CD14-positive monocyte (primary cell): ENCODE measurements around the gene KLK15. TPM values are rescaled to one million over a fixed set of nuclear protein-coding genes. Genes with fewer than 3 reads are reported as not detected.

Source experiments
- DNase-seq, 3 donors: peaks; one replicate each; pipeline ENCODE4 v3.0.0-alpha.2; 2011 to 2022
- H2AFZ ChIP-seq: 2 replicates; pipeline ENCODE4 v1.6.0; 2012; ENCODE audit warnings: mild to moderate bottlenecking, low read depth, low read length, inconsistent platforms; ENCODE audit not compliant: insufficient read depth, poor library complexity, severe bottlenecking
- H3K27ac ChIP-seq, 2 donors: 1 replicate in 1 of 2; 2 replicates in 1 of 2; pipeline ENCODE4 v1.5.1; 2012 to 2013; ENCODE audit warnings: low read length in 2 of 2, control low read depth in 1 of 2, inconsistent platforms in 1 of 2, low read depth in 1 of 2, mild to moderate bottlenecking in 1 of 2
- H3K27me3 ChIP-seq, 2 donors: one replicate each; pipeline versions ENCODE4 v1.6.0 to v1.6.1; 2011 to 2013; ENCODE audit warnings: low read length in 2 of 2; ENCODE audit not compliant: control insufficient read depth in 2 of 2, insufficient read depth in 2 of 2
- H3K36me3 ChIP-seq, 2 donors: replicated peaks in 1 of 2; 1 replicate in 1 of 2; 2 replicates in 1 of 2; pipeline versions ENCODE4 v1.5.1 to v1.6.1; 2012 to 2013; ENCODE audit warnings: low read length in 2 of 2, control low read depth in 1 of 2, inconsistent platforms in 1 of 2, mild to moderate bottlenecking in 1 of 2; ENCODE audit not compliant: insufficient read depth in 2 of 2, control insufficient read depth in 1 of 2
- H3K4me1 ChIP-seq, 2 donors: 1 replicate in 1 of 2; 2 replicates in 1 of 2; pipeline versions ENCODE4 v1.5.1 to v1.6.1; 2012 to 2013; ENCODE audit warnings: low read length in 2 of 2, control low read depth in 1 of 2, inconsistent platforms in 1 of 2, mild to moderate bottlenecking in 1 of 2, moderate library complexity in 1 of 2; ENCODE audit not compliant: insufficient read depth in 2 of 2, control insufficient read depth in 1 of 2
- H3K4me2 ChIP-seq: replicated peaks from 2 replicates; pipeline ENCODE3; 2012; ENCODE audit warnings: low read length, moderate library complexity, mild to moderate bottlenecking; ENCODE audit not compliant: poor library complexity, severe bottlenecking; ENCODE audit errors: extremely low read depth
- H3K4me3 ChIP-seq, 3 experiments: fragments of 200-600 bp in 1 of 3; sonication (generic) in 1 of 3; replicated peaks in 1 of 3; 1 replicate in 2 of 3; 2 replicates in 1 of 3; pipeline ENCODE4 v1.5.1; 2011 to 2013; ENCODE audit warnings: low read length in 3 of 3, mild to moderate bottlenecking in 3 of 3, control low read depth in 2 of 3, low read depth in 2 of 3, inconsistent platforms in 1 of 3, moderate library complexity in 1 of 3
- H3K79me2 ChIP-seq: 2 replicates; pipeline ENCODE4 v1.6.0; 2012; ENCODE audit warnings: mild to moderate bottlenecking, control low read depth, inconsistent platforms, low read length, moderate library complexity; ENCODE audit not compliant: insufficient read depth
- H3K9ac ChIP-seq: 2 replicates; pipeline ENCODE4 v1.6.0; 2017; ENCODE audit warnings: low read length, mild to moderate bottlenecking; ENCODE audit not compliant: insufficient read depth, poor library complexity, severe bottlenecking
- H3K9me3 ChIP-seq, 2 donors: replicated peaks in 1 of 2; 1 replicate in 1 of 2; 2 replicates in 1 of 2; pipeline versions ENCODE4 v1.5.1 to v1.6.1; 2012 to 2013; ENCODE audit warnings: low read length in 2 of 2, control low read depth in 1 of 2; ENCODE audit not compliant: control insufficient read depth in 1 of 2, insufficient read depth in 1 of 2
- H4K20me1 ChIP-seq: 2 replicates; pipeline ENCODE4 v1.6.0; 2012; ENCODE audit warnings: mild to moderate bottlenecking, low read length, control low read depth, moderate library complexity; ENCODE audit not compliant: insufficient read depth
- H3K27ac Mint-ChIP-seq, 7 donors: one replicate each; pipeline ENCODE4 v1.8.0; 2020; ENCODE audit warnings: mild to moderate bottlenecking in 7 of 7, mixed read lengths in 7 of 7, moderate library complexity in 6 of 7, inconsistent platforms in 2 of 7
- H3K27me3 Mint-ChIP-seq, 3 donors: one replicate each; pipeline ENCODE4 v1.8.0; 2021 to 2022; ENCODE audit warnings: low read depth in 3 of 3, mild to moderate bottlenecking in 3 of 3, mixed read lengths in 3 of 3, moderate library complexity in 3 of 3, inconsistent platforms in 1 of 3
- H3K36me3 Mint-ChIP-seq, 2 donors: one replicate each; pipeline ENCODE4 v1.8.0; 2020; ENCODE audit warnings: mixed read lengths in 2 of 2, inconsistent platforms in 1 of 2, mild to moderate bottlenecking in 1 of 2
- H3K4me1 Mint-ChIP-seq: one replicate; pipeline ENCODE4 v1.8.0; 2020; ENCODE audit warnings: mild to moderate bottlenecking, mixed read lengths
- H3K4me3 Mint-ChIP-seq, 2 donors: one replicate each; pipeline ENCODE4 v1.8.0; 2020; ENCODE audit warnings: mild to moderate bottlenecking in 2 of 2, mixed read lengths in 2 of 2, moderate library complexity in 1 of 2
- H3K9me3 Mint-ChIP-seq, 7 donors: one replicate each; pipeline ENCODE4 v1.8.0; 2020 to 2022; ENCODE audit warnings: mixed read lengths in 7 of 7, mild to moderate bottlenecking in 6 of 7, moderate library complexity in 6 of 7, inconsistent platforms in 2 of 7
- CTCF ChIP-seq: fragments of 200-600 bp; IDR thresholded peaks from one replicate; pipeline ENCODE4 v1.8.0; 2022; ENCODE audit warnings: antibody characterized with exemption, mild to moderate bottlenecking
- whole genome bisulfite sequencing: methylation state at CpG from one replicate; pipeline ENCODE4 v1.1.5; 2013; ENCODE audit warnings: missing lambda C conversion rate; ENCODE audit not compliant: insufficient coverage; 5-methylcytosine and 5-hydroxymethylcytosine counted together
- intact Hi-C, 2 donors: fragments of 100-400 bp; cut with micrococcal nuclease; formaldehyde crosslinking; loops; one replicate each; pipeline versions ENCODE4 v1.15.0 to v1.15.1; 2023
- polyA plus RNA-seq, 3 donors: library from polyadenylated mRNA; depleted of rRNA in 1 of 3; unstranded in 2 of 3; stranded (reverse) in 1 of 3; fragments of 300-500 nt in 2 of 3; fragments of >200 nt in 1 of 3; fragmentation: Illumina TruSeq in 2 of 3; gene quantifications; 1 replicate in 2 of 3; 2 replicates in 1 of 3; pipeline ENCODE4 v1.2.3, GENCODE V29; 2012 to 2021

KLK15 gene
- polyA plus RNA-seq, 3 donors: not detected

GRCh38 chr19:50777830-50778303 lies 55.5 kb downstream of the KLK15 start:
- intact Hi-C loops: no loop called here

GRCh38 chr19:50777261-50777660 lies 56.1 kb downstream of the KLK15 start:
- Histone ChIP-seq H4K20me1 (no peaks in the 10 kb centered on the region), H3K4me3 (no peak overlapping the region), H3K4me2 (no peak overlapping the region), H3K27me3 (peaks cover 15 to 45% of the 10 kb centered on the region in 2 donors), H3K27ac (no peak overlapping the region), H3K79me2 (no peaks in the 10 kb centered on the region), H3K9me3 (peaks cover 6 to 9% of the 10 kb centered on the region in 2 donors), H2AFZ (no peak overlapping the region), H3K36me3 (no peaks in the 10 kb centered on the region), H3K9ac (no peak overlapping the region), H3K4me1 (no peaks in the 10 kb centered on the region)
- peaks cover 9% of the 10 kb centered on the region for H3K4me1 Mint-ChIP-seq
- WGBS: no CpG with 5 or more reads among the region's 4 CpGs
- intact Hi-C loops: no loop called here
- H3K27me3 Mint-ChIP-seq: peaks cover 60 to 73% (median 67%) of the 10 kb centered on the region in 3 donors
- H3K27ac Mint-ChIP-seq: no peak overlapping the region
- H3K9me3 Mint-ChIP-seq: peaks cover 3 to 22% (median 11%) of the 10 kb centered on the region in 7 donors
- no peak for DNase-seq
- H3K36me3 Mint-ChIP-seq: no peaks in the 10 kb centered on the region
- TF ChIP-seq CTCF: no peak
- H3K4me3 Mint-ChIP-seq: peak overlapping the region in 1 of 2 donors; percentile 79

More at GRCh38 chr19:50777830-50778303, 55.5 kb downstream of the KLK15 start:
- H3K4me3 ChIP-seq: no peak overlapping the region
- peaks cover 15 to 45% of the 10 kb centered on the region in 2 donors for H3K27me3 ChIP-seq
- H3K9ac ChIP-seq: no peak overlapping the region
- no peak overlapping the region for H3K27ac ChIP-seq
- Mint-ChIP-seq H3K9me3 (peaks cover 3 to 17% (median 8%) of the 10 kb centered on the region in 7 donors), H3K4me3 (peak overlapping the region in 1 of 2 donors; percentile 79), H3K4me1 (peaks cover 9% of the 10 kb centered on the region), H3K36me3 (no peaks in the 10 kb centered on the region), H3K27ac (no peak overlapping the region), H3K27me3 (peaks cover 61 to 79% (median 73%) of the 10 kb centered on the region in 3 donors)
- H3K4me1 ChIP-seq: no peaks in the 10 kb centered on the region
- under 1% methylated on average over 24 of the region's 30 CpGs for WGBS
- no peak overlapping the region for H2AFZ ChIP-seq
- no peaks in the 10 kb centered on the region for H3K36me3 ChIP-seq
- H3K79me2 ChIP-seq: no peaks in the 10 kb centered on the region
- TF ChIP-seq CTCF: no peak
- no peaks in the 10 kb centered on the region for H4K20me1 ChIP-seq
- DNase-seq: no peak
- H3K4me2 ChIP-seq: no peak overlapping the region
- H3K9me3 ChIP-seq: peaks cover 6 to 9% of the 10 kb centered on the region in 2 donors
